HCT116 (cell line): Measurements from ENCODE around the gene TXNDC16. TPM values are rescaled to one million over a fixed set of nuclear protein-coding genes. Genes with fewer than 3 reads are reported as not detected.

Source experiments
- ATAC-seq: fragments of 200-7000 bp; cut with Tn5 transposase; 2 replicates; pipeline ENCODE4 v1.9.1; 2020; ENCODE audit warnings: mild to moderate bottlenecking, moderate library complexity
- BruUV-seq: library from RNA; stranded (reverse); fragments of 400-500 nt; replicated peaks from 2 replicates; lab custom pipeline; 2021; lab: Mats Ljungman, UMichigan
- CTCF ChIA-PET: fragments of 300-600 bp; sonication (Branson Sonifier 250); formaldehyde crosslinking; loops from one replicate; lab custom pipeline; 2021; ENCODE audit warnings: antibody characterized with exemption; lab: Charles Lee
- POLR2A ChIA-PET: fragments of 300-600, 350-600 bp; sonication (Branson Sonifier 250); formaldehyde crosslinking; loops from one replicate; lab custom pipeline; 2021; ENCODE audit warnings: antibody characterized with exemption; lab: Charles Lee
- RAD21 ChIA-PET, 2 experiments: fragments of 300-600 bp; sonication (Branson Sonifier 250); formaldehyde crosslinking; loops; one replicate each; lab custom pipeline; 2023; ENCODE audit warnings: low total read pairs in 2 of 2; ENCODE audit not compliant: uncharacterized antibody in 2 of 2, unreplicated experiment in 2 of 2, low non-redundant PET in 1 of 2; lab: Charles Lee
- DNase-seq: peaks from one replicate; pipeline ENCODE4 v3.0.0-alpha.2; 2010; ENCODE audit warnings: low read depth, low spot score
- H2AFZ ChIP-seq: fragments of 200-600 bp; shearing (Covaris generic), sonication (generic); 2 replicates; pipeline ENCODE4 v1.6.1; 2017; ENCODE audit warnings: low read depth, mixed run types, mixed read lengths, antibody characterized with exemption, low read length; ENCODE audit not compliant: poor library complexity, severe bottlenecking
- H3K27ac ChIP-seq: 2 replicates; pipeline ENCODE4 v1.5.1; 2012; ENCODE audit warnings: low read depth, low read length
- H3K27me3 ChIP-seq: fragments of 200-600 bp; sonication (generic); 2 replicates; pipeline ENCODE4 v1.6.1; 2016; ENCODE audit warnings: mixed run types, low read length, mixed read lengths; ENCODE audit not compliant: insufficient read depth
- H3K36me3 ChIP-seq, 2 experiments: fragments of 200-500 bp in 1 of 2; fragments of 200-600 bp in 1 of 2; sonication (Bioruptor generic) in 1 of 2; sonication (generic) in 1 of 2; 2 replicates each; pipeline versions ENCODE4 v1.5.1 to v1.6.1; 2014 to 2016; ENCODE audit warnings: low read length in 2 of 2, inconsistent platforms in 1 of 2, mixed read lengths in 1 of 2, mixed run types in 1 of 2; ENCODE audit not compliant: insufficient read depth in 2 of 2, control insufficient read depth in 1 of 2
- H3K4me1 ChIP-seq, 2 experiments: fragments of 200-600 bp in 1 of 2; sonication (generic) in 1 of 2; 2 replicates each; pipeline versions ENCODE4 v1.5.1 to v1.6.1; 2012 to 2017; ENCODE audit warnings: low read length in 2 of 2, inconsistent platforms in 1 of 2, mild to moderate bottlenecking in 1 of 2, mixed read lengths in 1 of 2, mixed run types in 1 of 2, moderate library complexity in 1 of 2; ENCODE audit not compliant: insufficient read depth in 2 of 2, control insufficient read depth in 1 of 2
- H3K4me2 ChIP-seq: fragments of 200-600 bp; sonication (generic); 2 replicates; pipeline ENCODE4 v1.6.1; 2017; ENCODE audit warnings: mixed run types, low read length, mixed read lengths
- H3K4me3 ChIP-seq, 2 experiments: fragments of 200-600 bp in 1 of 2; sonication (generic) in 1 of 2; replicated peaks in 1 of 2; 2 replicates each; pipeline ENCODE4 v1.5.1; 2011 to 2016; ENCODE audit warnings: low read length in 2 of 2, control low read depth in 1 of 2, low read depth in 1 of 2, mild to moderate bottlenecking in 1 of 2, mixed read lengths in 1 of 2, mixed run types in 1 of 2
- H3K79me2 ChIP-seq: fragments of 200-600 bp; sonication (generic); 2 replicates; pipeline ENCODE4 v1.6.1; 2017; ENCODE audit warnings: mild to moderate bottlenecking, mixed run types, low read length, moderate library complexity, mixed read lengths; ENCODE audit not compliant: insufficient read depth
- H3K9ac ChIP-seq: fragments of 200-600 bp; sonication (generic); 2 replicates; pipeline ENCODE4 v1.6.1; 2016; ENCODE audit warnings: low read length, mixed read lengths
- H3K9me2 ChIP-seq: fragments of 200-600 bp; sonication (generic), shearing (Covaris generic); 2 replicates; pipeline ENCODE4 v1.6.1; 2017; ENCODE audit warnings: mixed run types, mild to moderate bottlenecking, moderate library complexity; ENCODE audit not compliant: insufficient read depth
- H3K9me3 ChIP-seq, 2 experiments: fragments of 200-500 bp in 1 of 2; fragments of 200-600 bp in 1 of 2; sonication (Bioruptor generic) in 1 of 2; sonication (generic) in 1 of 2; 2 replicates each; pipeline ENCODE4 v1.6.1; 2014 to 2017; ENCODE audit warnings: low read length in 2 of 2, mixed read lengths in 2 of 2, inconsistent platforms in 1 of 2, low read depth in 1 of 2, mild to moderate bottlenecking in 1 of 2, mixed run types in 1 of 2, moderate library complexity in 1 of 2; ENCODE audit not compliant: control insufficient read depth in 1 of 2, insufficient read depth in 1 of 2
- H4K20me1 ChIP-seq: fragments of 200-600 bp; sonication (generic), shearing (Covaris generic); 2 replicates; pipeline ENCODE4 v1.6.1; 2017; ENCODE audit warnings: mixed run types, mild to moderate bottlenecking, moderate library complexity; ENCODE audit not compliant: insufficient read depth
- CBX3 ChIP-seq: IDR thresholded peaks from 2 replicates; pipeline ENCODE4 v1.6.1; 2012; ENCODE audit warnings: low read depth
- MAX ChIP-seq: IDR thresholded peaks from 2 replicates; pipeline ENCODE4 v1.6.1; 2012
- SIN3A ChIP-seq: IDR thresholded peaks from 2 replicates; pipeline ENCODE4 v1.6.1; 2012; ENCODE audit warnings: low read depth
- TCF7L2 ChIP-seq: IDR thresholded peaks from 2 replicates; pipeline ENCODE4 v1.7.0; 2011; ENCODE audit warnings: borderline replicate concordance, inconsistent platforms; ENCODE audit not compliant: insufficient read depth, insufficient read length; ENCODE audit errors: extremely low read depth
- ZFX ChIP-seq: fragments of 450-650 bp; IDR thresholded peaks from 2 replicates; pipeline ENCODE4 v1.6.1; 2017
- ZNF274 ChIP-seq: fragments of 200-500 bp; sonication (Bioruptor generic); IDR thresholded peaks from 2 replicates; pipeline ENCODE4 v1.6.1; 2014; ENCODE audit warnings: mild to moderate bottlenecking, low read depth, low read length, inconsistent platforms
- intact Hi-C: fragments of 100-400 bp; cut with micrococcal nuclease; formaldehyde crosslinking; loops from 2 replicates; pipeline ENCODE4 v1.10.0; 2022
- total RNA-seq: library from RNA; stranded (reverse); gene quantifications from one replicate; pipeline ENCODE4 v1.2.1, GENCODE V29; 2021; ENCODE audit not compliant: unreplicated experiment

TXNDC16 gene
- total RNA-seq, 1 experiment from 2014 or later = 2.7 TPM

- Histone ChIP-seq H3K79me2 (no peaks in the 10 kb centered on the region), H2AFZ (no peak overlapping the region), H3K9me2 (no peaks in the 10 kb centered on the region), H3K9ac (no peak overlapping the region), H4K20me1 (no peaks in the 10 kb centered on the region), H3K4me1 (peaks cover 6 to 10% of the 10 kb centered on the region in 2 experiments), H3K27me3 (no peaks in the 10 kb centered on the region), H3K36me3 (no peaks in the 10 kb centered on the region), H3K27ac (no peak overlapping the region), H3K4me3 (no peak overlapping the region), H3K4me2 (no peak overlapping the region), H3K9me3 (no peaks in the 10 kb centered on the region)
- ATAC-seq (no peak), DNase-seq (no peak)
- ChIA-PET RAD21 (no interaction called here), CTCF (no interaction called here), POLR2A (no interaction called here)
- BruUV-seq = no TSS peak
- TF ChIP-seq ZNF274 = no peak
- TF ChIP-seq CBX3 = peak; percentile 19; the same call in 1 of the 2 replicates
- no peak for TF ChIP-seq TCF7L2
- intact Hi-C loops = no loop called here
Observed at GRCh38 chr14:52461721-52462120, 90.6 kb downstream of the TXNDC16 start.

- H3K4me2 ChIP-seq = no peak overlapping the region
- H3K9ac ChIP-seq = no peak overlapping the region
- intact Hi-C loops = no loop called here
- H3K27ac ChIP-seq = no peak overlapping the region
- RAD21 ChIA-PET = no interaction called here
- H4K20me1 ChIP-seq = no peaks in the 10 kb centered on the region
- H3K36me3 ChIP-seq = no peaks in the 10 kb centered on the region
- H2AFZ ChIP-seq = no peak overlapping the region
- no peak for ATAC-seq
- TF ChIP-seq MAX (no peak), SIN3A (0 out of 2 replicates have a peak, but pooled peaks have one; percentile 1), ZFX (no peak)
- DNase-seq = no peak
- no peak overlapping the region for H3K4me3 ChIP-seq
- H3K9me3 ChIP-seq = no peaks in the 10 kb centered on the region
- H3K9me2 ChIP-seq = no peaks in the 10 kb centered on the region
- CTCF ChIA-PET = no interaction called here
- no peaks in the 10 kb centered on the region for H3K79me2 ChIP-seq
- POLR2A ChIA-PET = no interaction called here
- H3K4me1 ChIP-seq = peaks cover 6 to 10% of the 10 kb centered on the region in 2 experiments
- no peaks in the 10 kb centered on the region for H3K27me3 ChIP-seq
- no TSS peak for BruUV-seq
Observed at GRCh38 chr14:52458721-52459085, 93.6 kb downstream of the TXNDC16 start.
